ENCODE data around the gene CYP27A1. TPM values are rescaled to one million over a fixed set of nuclear protein-coding genes. Genes with fewer than 3 reads are reported as not detected.
A peak's percentile ranks its signal among the peaks of the same experiment; 100 is the strongest.

Gene CYP27A1
- total RNA-seq, 4 donors from 2014 or later = 1.7 to 11.2 (median 6.4) TPM

- intact Hi-C loops (cut with DNase I) = no loop called here
- TF ChIP-seq CTCF (IDR thresholded peaks at IDR 0.05) (no peak), POLR2A (IDR thresholded peaks at IDR 0.05) (no peak)
- Histone ChIP-seq H3K27ac (no peak overlapping the region), H3K9me3 (peaks cover 0 to 8% (median 0%) of the 10 kb centered on the region in 3 donors), H3K4me3 (no peak overlapping the region), H3K36me3 (no peaks in the 10 kb centered on the region), H3K4me1 (peaks cover 0 to 24% (median 4%) of the 10 kb centered on the region in 3 donors), H3K27me3 (no peaks in the 10 kb centered on the region)
- 92 to 100% methylated on average over 1 of the region's 1 CpG for WGBS, 2 donors
- DNase-seq = no peak
These were observed 22.9 kb downstream of the CYP27A1 start for GRCh38 chr2:218804817-218805216.

GRCh38 chr2:218805627-218806026 lies 23.7 kb downstream of the CYP27A1 start:
- intact Hi-C loops (cut with DNase I) = no loop called here
- peak overlapping the region; percentile 22 to 78 (median 69) for H3K27ac ChIP-seq

GRCh38 chr2:218806346-218806978 lies 24.5 kb downstream of the CYP27A1 start:
- Histone ChIP-seq H3K9me3 (peaks cover 0 to 8% (median 0%) of the 10 kb centered on the region in 3 donors), H3K4me1 (peaks cover 0 to 20% (median 4%) of the 10 kb centered on the region in 3 donors), H3K27ac (peak overlapping the region; percentile 52 to 78 (median 69)), H3K27me3 (no peaks in the 10 kb centered on the region), H3K4me3 (no peak overlapping the region), H3K36me3 (no peaks in the 10 kb centered on the region)
- WGBS, 2 donors = 11 to 19% methylated on average over 10 of the region's 10 CpGs
- intact Hi-C loops (cut with DNase I) = no loop called here
- TF ChIP-seq CTCF (IDR thresholded peaks at IDR 0.05) (no peak), POLR2A (IDR thresholded peaks at IDR 0.05) (no peak)
- no peak for DNase-seq

More at GRCh38 chr2:218805627-218806026, 23.7 kb downstream of the CYP27A1 start:
- WGBS, 2 donors = 22 to 29% methylated on average over 3 of the region's 3 CpGs
- H3K4me1 ChIP-seq = peaks cover 0 to 20% (median 4%) of the 10 kb centered on the region in 3 donors
- peaks cover 0 to 8% (median 0%) of the 10 kb centered on the region in 3 donors for H3K9me3 ChIP-seq
- H3K36me3 ChIP-seq = no peaks in the 10 kb centered on the region
- H3K27me3 ChIP-seq = no peaks in the 10 kb centered on the region
- no peak overlapping the region for H3K4me3 ChIP-seq
- DNase-seq = no peak
- TF ChIP-seq POLR2A (IDR thresholded peaks at IDR 0.05) (no peak), CTCF (IDR thresholded peaks at IDR 0.05) (no peak)

- TF ChIP-seq POLR2A (IDR thresholded peaks at IDR 0.05) (no peak), CTCF (IDR thresholded peaks at IDR 0.05) (no peak)
- Histone ChIP-seq H3K4me1 (peaks cover 0 to 20% (median 0%) of the 10 kb centered on the region in 3 donors), H3K4me3 (no peak overlapping the region), H3K36me3 (peaks cover 0 to 5% (median 0%) of the 10 kb centered on the region in 3 donors), H3K27ac (peak overlapping the region in 2 of 4 donors; percentile 72 to 78), H3K27me3 (no peaks in the 10 kb centered on the region), H3K9me3 (peaks cover 0 to 8% (median 0%) of the 10 kb centered on the region in 3 donors)
- intact Hi-C loops (cut with DNase I) = no loop called here
- no peak for DNase-seq
- 82 to 85% methylated on average over 4 of the region's 4 CpGs for WGBS, 2 donors
These were observed 25.7 kb downstream of the CYP27A1 start for GRCh38 chr2:218807626-218808025.

GRCh38 chr2:218809515-218809914 lies 27.6 kb downstream of the CYP27A1 start:
- intact Hi-C loops (cut with DNase I) = no loop called here
- 92 to 95% methylated on average over 7 to 9 of the region's 12 CpGs for WGBS, 2 donors
- no peaks in the 10 kb centered on the region for H3K27me3 ChIP-seq

More at GRCh38 chr2:218809515-218809914, 27.6 kb downstream of the CYP27A1 start:
- Histone ChIP-seq H3K4me1 (peaks cover 0 to 22% (median 0%) of the 10 kb centered on the region in 3 donors), H3K27ac (no peak overlapping the region), H3K36me3 (peaks cover 0 to 24% (median 6%) of the 10 kb centered on the region in 3 donors), H3K9me3 (peaks cover 0 to 5% (median 0%) of the 10 kb centered on the region in 3 donors), H3K4me3 (no peak overlapping the region)
- no peak for DNase-seq
- TF ChIP-seq POLR2A (IDR thresholded peaks at IDR 0.05) = no peak
- no peak for TF ChIP-seq CTCF (IDR thresholded peaks at IDR 0.05)
